MM.1S (cell line): Measurements from ENCODE around the gene ATR.
"Not testable (repeated sequence)": the region's sequence is repeated elsewhere in the genome, so short reads cannot be mapped to it uniquely, and the experiment has no call there.

Experiments used
- DNase-seq: peaks from one replicate; pipeline ENCODE4 v3.0.0-alpha.2; 2015
- H2AFZ ChIP-seq: fragments of 300-600 bp; sonication (generic); 2 replicates; pipeline ENCODE4 v1.6.0; 2016; ENCODE audit warnings: antibody characterized with exemption, low read length
- H3F3A ChIP-seq: fragments of 300-600 bp; sonication (generic); 2 replicates; pipeline ENCODE4 v1.6.1; 2016; ENCODE audit warnings: mild to moderate bottlenecking, antibody characterized with exemption, low read length, moderate library complexity, mixed read lengths; ENCODE audit not compliant: insufficient read depth
- H3K27ac ChIP-seq: fragments of 300-600 bp; sonication (generic); 2 replicates; pipeline ENCODE4 v1.5.1; 2016; ENCODE audit warnings: mild to moderate bottlenecking, low read length
- H3K27me3 ChIP-seq: fragments of 300-600 bp; sonication (generic); replicated peaks from 2 replicates; pipeline ENCODE4 v1.6.0; 2016; ENCODE audit warnings: low read length; ENCODE audit not compliant: insufficient read depth
- H3K36me3 ChIP-seq: fragments of 300-600 bp; sonication (generic); replicated peaks from 2 replicates; pipeline ENCODE4 v1.6.1; 2016; ENCODE audit warnings: mild to moderate bottlenecking, low read length, mixed read lengths; ENCODE audit not compliant: insufficient read depth
- H3K4me1 ChIP-seq: fragments of 300-600 bp; sonication (generic); 2 replicates; pipeline ENCODE4 v1.6.1; 2016; ENCODE audit warnings: low read length, mixed read lengths
- H3K4me2 ChIP-seq: fragments of 300-600 bp; sonication (generic); 2 replicates; pipeline ENCODE4 v1.6.0; 2016; ENCODE audit warnings: low read depth, low read length
- H3K4me3 ChIP-seq: fragments of 300-600 bp; sonication (generic); 2 replicates; pipeline ENCODE4 v1.5.1; 2016; ENCODE audit warnings: low read length, mixed read lengths
- H3K79me2 ChIP-seq: fragments of 300-600 bp; sonication (generic); 2 replicates; pipeline ENCODE4 v1.6.1; 2016; ENCODE audit warnings: mixed run types, low read length, mixed read lengths
- H3K9ac ChIP-seq: fragments of 300-600 bp; sonication (generic); 2 replicates; pipeline ENCODE4 v1.6.1; 2016; ENCODE audit warnings: low read length, mixed read lengths
- H3K9me2 ChIP-seq: fragments of 300-600 bp; sonication (generic); replicated peaks from 2 replicates; pipeline ENCODE4 v1.6.1; 2016; ENCODE audit warnings: mild to moderate bottlenecking, low read length, mixed read lengths; ENCODE audit not compliant: insufficient read depth
- H3K9me3 ChIP-seq: fragments of 300-600 bp; sonication (generic); replicated peaks from 2 replicates; pipeline ENCODE4 v1.6.1; 2016; ENCODE audit warnings: mild to moderate bottlenecking, low read length, mixed read lengths; ENCODE audit not compliant: insufficient read depth
- H4K20me1 ChIP-seq: fragments of 300-600 bp; sonication (generic); 2 replicates; pipeline ENCODE4 v1.6.1; 2016; ENCODE audit warnings: mild to moderate bottlenecking, low read length, moderate library complexity, mixed read lengths; ENCODE audit not compliant: insufficient read depth
- EZH2 ChIP-seq: fragments of 300-600 bp; sonication (generic); optimal IDR thresholded peaks from 2 replicates; pipeline ENCODE3; 2017; ENCODE audit warnings: low read depth, mild to moderate bottlenecking, antibody characterized with exemption, low read length, mixed read lengths
- EZH2phosphoT487 ChIP-seq: fragments of 300-600 bp; sonication (generic); IDR thresholded peaks from 2 replicates; pipeline ENCODE4 v1.6.1; 2018; ENCODE audit warnings: antibody characterized with exemption, low read length
- TF ChIP-seq, protein P1 (sequence below): fragments of 300-600 bp; sonication (generic); IDR thresholded peaks from 2 replicates; pipeline ENCODE4 v1.5.1; 2016; ENCODE audit warnings: antibody characterized with exemption, low read length, mixed read lengths

The ATR gene

DNA sequence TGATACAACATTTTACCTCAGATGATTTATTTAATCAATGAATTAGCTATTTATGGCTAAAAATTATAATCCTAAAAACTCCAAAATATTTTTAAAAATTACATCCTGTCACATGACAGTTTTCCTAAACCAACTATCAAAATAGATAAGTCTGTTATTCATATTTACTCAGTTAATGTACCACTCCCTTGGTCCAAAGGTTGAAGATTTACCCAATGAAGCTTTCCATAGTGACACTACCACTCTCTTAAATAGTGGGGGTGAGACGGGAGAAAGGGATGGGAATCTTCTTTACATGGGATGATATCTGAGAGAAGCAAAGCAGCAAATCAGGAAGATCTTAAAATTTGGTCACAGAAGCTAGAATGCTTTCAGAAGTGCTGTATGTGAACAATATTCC is 161.2 kb downstream of the ATR start:
- Histone ChIP-seq H3K27ac (no peak overlapping the region), H3F3A (no peaks in the 10 kb centered on the region), H3K9me3 (no peaks in the 10 kb centered on the region), H3K36me3 (peaks cover 9% of the 10 kb centered on the region; the same call in 1 of the 2 replicates), H3K4me3 (no peak overlapping the region), H3K9ac (no peak overlapping the region), H4K20me1 (no peaks in the 10 kb centered on the region), H3K27me3 (no peaks in the 10 kb centered on the region), H3K79me2 (no peaks in the 10 kb centered on the region), H3K9me2 (no peaks in the 10 kb centered on the region), H3K4me1 (no peaks in the 10 kb centered on the region), H3K4me2 (no peak overlapping the region), H2AFZ (no peak overlapping the region)
- DNase-seq: no peak
- TF ChIP-seq EZH2: no peak
- no peak for TF ChIP-seq EZH2phosphoT487
- TF ChIP-seq, protein P1, sequence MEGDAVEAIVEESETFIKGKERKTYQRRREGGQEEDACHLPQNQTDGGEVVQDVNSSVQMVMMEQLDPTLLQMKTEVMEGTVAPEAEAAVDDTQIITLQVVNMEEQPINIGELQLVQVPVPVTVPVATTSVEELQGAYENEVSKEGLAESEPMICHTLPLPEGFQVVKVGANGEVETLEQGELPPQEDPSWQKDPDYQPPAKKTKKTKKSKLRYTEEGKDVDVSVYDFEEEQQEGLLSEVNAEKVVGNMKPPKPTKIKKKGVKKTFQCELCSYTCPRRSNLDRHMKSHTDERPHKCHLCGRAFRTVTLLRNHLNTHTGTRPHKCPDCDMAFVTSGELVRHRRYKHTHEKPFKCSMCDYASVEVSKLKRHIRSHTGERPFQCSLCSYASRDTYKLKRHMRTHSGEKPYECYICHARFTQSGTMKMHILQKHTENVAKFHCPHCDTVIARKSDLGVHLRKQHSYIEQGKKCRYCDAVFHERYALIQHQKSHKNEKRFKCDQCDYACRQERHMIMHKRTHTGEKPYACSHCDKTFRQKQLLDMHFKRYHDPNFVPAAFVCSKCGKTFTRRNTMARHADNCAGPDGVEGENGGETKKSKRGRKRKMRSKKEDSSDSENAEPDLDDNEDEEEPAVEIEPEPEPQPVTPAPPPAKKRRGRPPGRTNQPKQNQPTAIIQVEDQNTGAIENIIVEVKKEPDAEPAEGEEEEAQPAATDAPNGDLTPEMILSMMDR: no peak

DNA sequence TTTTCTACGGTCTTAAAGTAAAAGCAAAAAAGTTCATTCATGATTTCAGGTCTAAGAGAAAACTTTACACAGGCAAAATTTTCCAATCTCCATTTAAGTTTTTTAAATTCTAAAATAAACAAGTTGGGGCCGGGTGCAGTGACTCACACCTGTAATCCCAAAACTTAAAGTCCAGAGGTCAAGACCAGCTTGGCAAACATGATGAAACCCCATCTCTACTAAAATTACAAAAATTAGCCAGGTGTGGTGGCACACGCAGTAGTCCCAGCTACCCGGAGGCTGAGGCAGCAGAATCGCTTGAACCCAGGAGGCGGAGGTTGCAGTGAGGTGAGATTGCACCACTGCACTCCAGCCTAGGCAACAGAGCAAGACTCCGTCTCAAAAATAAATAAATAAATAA is 178.0 kb downstream of the ATR start:
- DNase-seq, H3K9me2 ChIP-seq, H3K4me3 ChIP-seq, H3K27me3 ChIP-seq, H3K79me2 ChIP-seq, H3K9me3 ChIP-seq, H4K20me1 ChIP-seq, H3K36me3 ChIP-seq, H3K4me1 ChIP-seq, H3K9ac ChIP-seq, H3K27ac ChIP-seq, H3K4me2 ChIP-seq, H3F3A ChIP-seq, H2AFZ ChIP-seq: not testable (repeated sequence)
